Adrenal gland (tissue), 12 donors: ENCODE results near the gene SNAP47. TPM values are rescaled to one million over a fixed set of nuclear protein-coding genes. Genes with fewer than 3 reads are reported as not detected.
A peak's percentile ranks its signal among the peaks of the same experiment; 100 is the strongest.

Experiments
- DNase-seq, 7 donors: peaks; one replicate each; pipeline ENCODE4 v3.0.0-alpha.2; 2019 to 2020
- H3K27ac ChIP-seq, 5 donors: fragments of 200-600 bp; sonication (generic) in 4 of 5; 1 replicate in 3 of 5; 2 replicates in 2 of 5; pipeline versions ENCODE4 v1.5.1 to v1.8.0; 2016 to 2020; ENCODE audit warnings: mild to moderate bottlenecking in 1 of 5
- H3K27me3 ChIP-seq: fragments of 200-600 bp; 2 replicates; pipeline ENCODE4 v1.8.0; 2021
- H3K36me3 ChIP-seq, 2 donors: fragments of 200-600 bp; replicated peaks in 1 of 2; 1 replicate in 1 of 2; 2 replicates in 1 of 2; pipeline versions ENCODE4 v1.5.1 to v1.8.0; 2018 to 2022
- H3K4me1 ChIP-seq, 2 donors: fragments of 200-600 bp; replicated peaks in 1 of 2; 1 replicate in 1 of 2; 2 replicates in 1 of 2; pipeline versions ENCODE4 v1.5.1 to v1.8.0; 2018 to 2021
- H3K4me3 ChIP-seq, 4 donors: fragments of 200-600 bp; sonication (generic) in 3 of 4; one replicate each; pipeline ENCODE4 v1.5.1; 2016 to 2018
- H3K9me3 ChIP-seq, 3 donors: fragments of 200-600 bp; sonication (generic) in 1 of 3; replicated peaks in 1 of 3; 1 replicate in 2 of 3; 2 replicates in 1 of 3; pipeline versions ENCODE4 v1.5.1 to v1.8.0; 2016 to 2021
- POLR2A ChIP-seq, 2 donors: fragments of 450-650 bp; IDR thresholded peaks; one replicate each; pipeline ENCODE4 v1.6.1; 2017; ENCODE audit warnings: antibody characterized with exemption in 2 of 2, mild to moderate bottlenecking in 2 of 2, moderate library complexity in 1 of 2
- WGBS, 4 donors: extraction: QIAGEN DNeasy Blood & Tissue Kit in 2 of 4; methylation state at CpG; one replicate each; pipeline versions ENCODE4 v1.1.5 to v1.1.7; 2013 to 2017; 5-methylcytosine and 5-hydroxymethylcytosine counted together
- intact Hi-C, 2 donors: fragments of 100-400 bp; cut with DNase I; formaldehyde crosslinking; loops; one replicate each; pipeline versions ENCODE4 v1.14.1 to v1.15.0; 2022 to 2023
- polyA plus RNA-seq, 3 donors: library from polyadenylated mRNA; stranded (reverse); fragments of 200-250 nt in 2 of 3; fragments of 350-450 nt in 1 of 3; fragmentation: Illumina TruSeq in 1 of 3; extraction: RNeasy Lipid Tissue Mini Kit (QIAGEN cat#74804) in 1 of 3; gene quantifications; one replicate each; pipeline ENCODE4 v1.2.3, GENCODE V29; 2013 to 2014
- total RNA-seq, 9 donors: library from RNA; depleted of rRNA in 4 of 9; stranded (reverse); fragments of >200 nt in 4 of 9; fragments of 120-200 nt in 1 of 9; fragmentation: NEBNext Ultra II Directional in 1 of 9; extraction: Animal tissue kit (Norgen Biotek cat#: 25700) in 1 of 9; gene quantifications; one replicate each; pipeline versions ENCODE4 v1.1.0 to v1.2.4, GENCODE V29; 2013 to 2023
- TF ChIP-seq, protein P1 (sequence below), 6 experiments: fragments of 450-650 bp in 4 of 6; fragments of 200-600 bp in 2 of 6; sonication (generic) in 1 of 6; IDR thresholded peaks; 1 replicate in 5 of 6; 2 replicates in 1 of 6; pipeline versions ENCODE4 v1.5.1 to v1.8.0; 2016 to 2021; ENCODE audit warnings: antibody characterized with exemption in 6 of 6, mild to moderate bottlenecking in 2 of 6, moderate library complexity in 1 of 6
- donor health status: healthy with polysubstance abuse.
- donor health status: Bipolar disorder and iron deficiency.
- donor health status: DM: yes; HTN: yes; CAD: no.
- donor health status: DM: no; HTN: no; CAD: no.
- donor health status: DM: no; HTN: no; CAD: no.
- donor health status: DM: yes; HTN: yes; CAD: no.

Gene SNAP47
- total and polyA plus RNA-seq, 12 donors: 24.5 to 216 (median 103) TPM

DNA sequence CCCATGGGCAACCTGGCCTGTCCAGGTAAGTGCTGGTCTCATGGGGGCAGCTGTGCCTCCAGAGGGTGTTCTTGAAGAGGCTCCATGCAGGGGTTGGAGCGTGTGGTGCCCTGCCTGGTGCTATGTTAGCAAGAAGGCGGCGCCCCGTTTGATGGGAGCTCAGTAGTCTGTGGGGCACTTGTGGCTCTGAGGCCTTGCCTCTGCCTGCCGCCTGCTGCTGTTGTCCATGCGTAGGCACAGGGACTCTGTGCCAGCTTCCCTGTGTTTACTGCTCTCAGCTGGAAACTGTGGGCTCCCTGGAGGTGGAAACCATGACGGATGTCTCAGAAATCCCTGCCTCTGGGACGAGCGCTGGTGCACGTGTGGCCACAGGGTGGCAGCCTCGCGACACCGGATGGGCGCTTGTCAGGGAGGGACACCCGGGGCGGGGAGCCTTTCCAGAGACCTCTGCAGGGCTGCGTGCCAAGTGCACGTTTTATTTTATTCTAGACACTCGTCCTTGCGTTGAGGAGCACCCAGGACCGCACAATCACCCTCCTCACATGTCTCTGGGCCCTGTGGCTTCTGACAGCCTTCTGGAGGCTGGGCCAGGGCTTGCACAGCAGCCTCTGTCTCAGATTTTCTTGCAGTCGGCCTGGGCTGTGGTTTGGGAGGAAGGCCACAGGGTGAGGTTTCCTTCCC, 27.1 kb downstream of the SNAP47 start:
- peak; percentile 88 to 95 (median 94) for DNase-seq
- peaks cover 2 to 17% of the 10 kb centered on the region in 2 donors for H3K4me1 ChIP-seq
- no peak overlapping the region for H3K4me3 ChIP-seq
- intact Hi-C loops: loop anchor here (5.0 to 10.0 kb wide), 2 partner anchors 185 to 278 kb away; partner anchors contain the start of gene WNT9A (in 1 of the 2)
- H3K27me3 ChIP-seq: no peaks in the 10 kb centered on the region
- H3K9me3 ChIP-seq: no peaks in the 10 kb centered on the region
- TF ChIP-seq, protein P1, sequence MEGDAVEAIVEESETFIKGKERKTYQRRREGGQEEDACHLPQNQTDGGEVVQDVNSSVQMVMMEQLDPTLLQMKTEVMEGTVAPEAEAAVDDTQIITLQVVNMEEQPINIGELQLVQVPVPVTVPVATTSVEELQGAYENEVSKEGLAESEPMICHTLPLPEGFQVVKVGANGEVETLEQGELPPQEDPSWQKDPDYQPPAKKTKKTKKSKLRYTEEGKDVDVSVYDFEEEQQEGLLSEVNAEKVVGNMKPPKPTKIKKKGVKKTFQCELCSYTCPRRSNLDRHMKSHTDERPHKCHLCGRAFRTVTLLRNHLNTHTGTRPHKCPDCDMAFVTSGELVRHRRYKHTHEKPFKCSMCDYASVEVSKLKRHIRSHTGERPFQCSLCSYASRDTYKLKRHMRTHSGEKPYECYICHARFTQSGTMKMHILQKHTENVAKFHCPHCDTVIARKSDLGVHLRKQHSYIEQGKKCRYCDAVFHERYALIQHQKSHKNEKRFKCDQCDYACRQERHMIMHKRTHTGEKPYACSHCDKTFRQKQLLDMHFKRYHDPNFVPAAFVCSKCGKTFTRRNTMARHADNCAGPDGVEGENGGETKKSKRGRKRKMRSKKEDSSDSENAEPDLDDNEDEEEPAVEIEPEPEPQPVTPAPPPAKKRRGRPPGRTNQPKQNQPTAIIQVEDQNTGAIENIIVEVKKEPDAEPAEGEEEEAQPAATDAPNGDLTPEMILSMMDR (IDR thresholded peaks at IDR 0.05): peak; percentile 82 to 92 (median 86)
- no peak for TF ChIP-seq POLR2A (IDR thresholded peaks at IDR 0.05)
- H3K36me3 ChIP-seq: peaks cover 0 to 51% of the 10 kb centered on the region in 2 donors
- H3K27ac ChIP-seq: peak overlapping the region in 2 of 5 donors; percentile 57 to 61
- WGBS, 4 donors: 0 to 46% (median 17%) methylated on average over 5 to 22 of the region's 22 CpGs

DNA sequence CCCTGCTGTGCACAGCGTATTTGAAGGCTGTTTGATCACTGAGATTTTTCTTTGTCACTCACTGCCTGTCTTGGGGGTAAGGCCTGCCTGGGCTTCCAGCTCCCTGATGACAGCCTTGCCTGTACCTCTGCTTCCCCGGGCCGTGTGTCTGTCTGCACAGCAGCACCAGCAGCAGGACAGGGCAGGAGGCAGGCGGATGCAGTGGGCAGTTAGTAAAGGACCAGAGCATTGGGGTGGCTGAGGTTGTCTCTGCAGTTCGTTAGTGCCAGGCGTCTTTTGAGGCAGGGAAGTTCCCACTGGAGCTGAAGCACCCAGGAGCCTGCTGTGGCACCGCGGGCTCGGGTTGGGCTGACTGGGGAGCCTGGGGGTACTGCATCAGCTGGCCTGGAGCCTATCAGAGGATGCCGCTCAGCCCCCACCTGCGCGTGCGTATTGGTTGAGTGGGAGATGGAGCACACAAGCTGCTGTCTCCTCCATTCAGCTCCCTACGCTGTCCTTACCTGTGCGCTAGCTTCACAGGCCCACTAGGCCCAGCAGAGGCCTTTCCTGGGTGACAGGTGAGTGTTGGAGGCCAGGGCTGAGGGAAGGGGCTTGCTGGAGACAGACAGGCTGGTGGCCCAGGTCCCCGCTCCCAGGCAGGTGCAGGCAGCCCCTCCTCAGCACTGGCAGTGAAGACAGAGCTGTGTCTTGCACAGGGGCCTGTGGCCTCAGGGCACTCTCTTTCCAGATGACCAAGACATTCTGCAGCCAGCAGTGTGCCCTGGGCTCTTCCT, 28.2 kb downstream of the SNAP47 start:
- H3K36me3 ChIP-seq: peaks cover 0 to 62% of the 10 kb centered on the region in 2 donors
- H3K4me1 ChIP-seq: peaks cover 2 to 17% of the 10 kb centered on the region in 2 donors
- no peaks in the 10 kb centered on the region for H3K27me3 ChIP-seq
- H3K4me3 ChIP-seq: no peak overlapping the region
- DNase-seq: no peak
- TF ChIP-seq, protein P1 (IDR thresholded peaks at IDR 0.05): no peak
- TF ChIP-seq POLR2A (IDR thresholded peaks at IDR 0.05): no peak
- peak overlapping the region in 1 of 5 donors; percentile 35 for H3K27ac ChIP-seq
- intact Hi-C loops: loop anchor here (2.0 to 10.0 kb wide), 3 partner anchors 183 to 279 kb away; partner anchors contain the start of gene WNT9A (in 2 of the 2)
- WGBS, 4 donors: 92 to 94% (median 92%) methylated on average over 15 to 16 of the region's 16 CpGs
- no peaks in the 10 kb centered on the region for H3K9me3 ChIP-seq

DNA sequence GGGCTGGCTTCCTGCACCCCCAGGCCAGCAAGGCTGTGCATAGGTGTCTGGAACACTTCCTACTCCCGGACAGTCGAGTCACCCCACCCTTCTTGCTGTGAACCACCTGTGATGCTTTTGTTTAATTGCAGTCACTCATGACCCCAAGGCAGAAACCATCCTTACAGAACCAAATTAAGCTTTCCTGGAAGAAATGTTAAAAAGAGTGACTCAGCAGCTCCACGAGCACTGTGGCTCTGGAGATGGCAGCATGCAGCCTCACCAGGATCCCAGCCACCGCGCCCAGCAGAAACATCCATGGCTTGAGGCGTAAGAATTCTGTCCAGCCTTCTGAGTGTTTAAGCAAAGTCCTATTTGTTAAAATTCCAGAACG, 28.8 kb downstream of the SNAP47 start:
- Histone ChIP-seq H3K36me3 (peaks cover 0 to 66% of the 10 kb centered on the region in 2 donors), H3K27ac (no peak overlapping the region)
- WGBS, 4 donors: 78 to 88% (median 81%) methylated on average over 7 of the region's 7 CpGs

More for the DNA sequence above, 28.8 kb downstream of the SNAP47 start:
- Histone ChIP-seq H3K4me3 (no peak overlapping the region), H3K9me3 (no peaks in the 10 kb centered on the region), H3K4me1 (peaks cover 2 to 17% of the 10 kb centered on the region in 2 donors), H3K27me3 (no peaks in the 10 kb centered on the region)
- DNase-seq: no peak
- TF ChIP-seq, protein P1 (IDR thresholded peaks at IDR 0.05): no peak
- TF ChIP-seq POLR2A (IDR thresholded peaks at IDR 0.05): no peak
- intact Hi-C loops: loop anchor here (2.0 to 10.0 kb wide), 3 partner anchors 183 to 279 kb away; partner anchors contain the start of gene WNT9A (in 2 of the 2)
